PFSK-1 (cell line): Measurements from ENCODE around the gene SUZ12.

Source experiments
- SIN3A ChIP-seq: IDR thresholded peaks from 2 replicates; pipeline ENCODE4 v1.6.1; 2012; ENCODE audit warnings: mild to moderate bottlenecking, low read length, moderate library complexity, borderline replicate concordance; ENCODE audit not compliant: insufficient read depth
- TAF1 ChIP-seq: IDR thresholded peaks from 2 replicates; pipeline ENCODE4 v1.6.1; 2012; ENCODE audit warnings: low read length, control low read depth, borderline replicate concordance; ENCODE audit not compliant: insufficient read depth

DNA sequence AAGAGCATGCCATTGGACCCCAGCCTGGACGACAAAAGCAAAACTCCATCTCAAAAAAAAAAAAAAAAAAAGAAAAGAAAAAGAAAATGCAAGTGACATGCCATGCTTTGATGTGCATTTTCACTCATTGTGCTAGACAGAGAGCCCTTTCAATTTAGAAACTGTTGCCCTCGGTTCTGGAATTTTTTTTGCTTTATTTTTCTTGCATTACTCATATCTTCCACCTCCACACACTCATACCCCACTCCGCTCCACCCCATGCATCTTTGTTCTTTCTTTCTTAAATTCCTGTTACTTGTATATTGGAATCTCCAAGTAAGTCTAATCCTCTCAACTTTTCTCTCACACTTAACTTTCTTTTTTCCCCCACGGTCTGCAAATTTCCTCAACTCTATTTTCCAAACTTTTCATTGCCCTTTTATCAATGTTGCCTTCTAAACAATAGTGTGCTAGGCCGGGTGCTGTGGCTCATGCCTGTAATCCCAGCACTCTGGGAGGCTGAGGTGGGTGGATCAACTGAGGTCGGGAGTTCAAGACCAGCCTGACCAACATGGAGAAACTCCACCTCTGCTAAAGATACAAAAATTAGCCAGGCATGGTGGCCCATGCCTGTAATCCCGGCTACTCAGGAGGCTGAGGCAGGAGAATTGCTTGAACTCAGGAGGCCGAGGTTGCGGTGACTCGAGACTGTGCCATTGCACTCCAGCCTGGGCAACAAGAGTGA, 16.8 kb upstream of the SUZ12 start:
- TF ChIP-seq TAF1, result no peak
- no peak for TF ChIP-seq SIN3A
